ENCODE measurements around the gene LY6G6F.

DNA sequence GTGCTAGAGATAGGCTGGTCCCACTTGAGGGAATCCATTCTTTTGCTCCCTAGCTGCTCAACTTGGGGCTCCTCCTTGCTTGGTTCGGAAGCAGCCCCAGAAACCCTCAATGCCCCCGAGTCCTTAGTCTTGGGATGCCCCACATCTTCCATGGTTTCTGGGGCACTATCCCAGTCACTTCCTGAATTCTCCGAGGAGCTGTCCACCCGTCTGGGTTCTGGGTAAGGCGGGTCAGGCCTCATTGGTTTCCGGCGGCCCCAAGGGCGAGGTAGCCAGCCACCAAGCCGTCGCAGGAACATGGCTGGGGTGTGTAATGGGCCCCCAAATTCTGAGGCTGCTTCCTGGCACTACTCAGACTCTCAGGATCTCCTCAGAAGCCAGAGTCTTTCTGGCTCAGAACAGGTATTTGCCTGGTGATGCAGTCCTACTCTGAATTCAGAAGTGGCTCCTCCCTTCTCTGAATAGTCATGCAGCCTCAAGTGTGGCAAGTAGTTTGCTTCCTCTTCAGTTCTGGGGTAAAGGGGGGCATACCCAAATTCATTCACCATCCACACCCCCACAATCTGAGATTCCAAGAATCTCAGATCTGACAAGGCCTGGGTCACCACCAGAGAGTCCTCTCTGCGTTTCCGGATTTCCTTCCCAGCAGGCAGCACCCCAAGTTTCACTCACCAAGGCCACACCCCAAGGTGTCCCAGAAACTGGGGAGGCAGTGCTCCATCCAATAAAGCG is 46.9 kb upstream of the LY6G6F start:
- TF ChIP-seq CTCF (IDR thresholded peaks at IDR 0.05; ENCODE audit: extremely low read depth in 1 of 2, insufficient read depth in 1 of 2, low read depth in 1 of 2, low read length in 2 of 2): no peak
- no peak for TF ChIP-seq MYC (IDR thresholded peaks at IDR 0.05; ENCODE audit: low read depth, low read length)
- TF ChIP-seq MAX (IDR thresholded peaks at IDR 0.05; ENCODE audit: insufficient read depth, insufficient read length): no peak
- TF ChIP-seq EZH2 (IDR thresholded peaks at IDR 0.05; ENCODE audit: borderline replicate concordance, low read depth, low read length, severe bottlenecking): no peak
- TF ChIP-seq POLR2A (IDR thresholded peaks at IDR 0.05; ENCODE audit: low read depth, low read length): no peak
- no peak for TF ChIP-seq POLR2AphosphoS5 (IDR thresholded peaks at IDR 0.05; ENCODE audit: insufficient read depth, low read depth, low read length)
- TF ChIP-seq FOS (IDR thresholded peaks at IDR 0.05; ENCODE audit: borderline replicate concordance, insufficient read depth, low read length): no peak
- no peak for TF ChIP-seq JUN (IDR thresholded peaks at IDR 0.05; ENCODE audit: borderline replicate concordance, insufficient read depth, insufficient read length, low read depth)

Data from endothelial cell of umbilical vein (primary cell).